GM18519 (cell line): Measurements from ENCODE around the gene MCRIP2.
"Not testable (repeated sequence)": the region's sequence is repeated elsewhere in the genome, so short reads cannot be mapped to it uniquely, and the experiment has no call there.

Experiments
- ATAC-seq: cut with Tn5 transposase; IDR thresholded peaks from one replicate; pipeline ENCODE4 v1.9.1; 2021; ENCODE audit warnings: mild to moderate bottlenecking, moderate library complexity; ENCODE audit not compliant: unreplicated experiment, low FRiP score

MCRIP2 gene

DNA sequence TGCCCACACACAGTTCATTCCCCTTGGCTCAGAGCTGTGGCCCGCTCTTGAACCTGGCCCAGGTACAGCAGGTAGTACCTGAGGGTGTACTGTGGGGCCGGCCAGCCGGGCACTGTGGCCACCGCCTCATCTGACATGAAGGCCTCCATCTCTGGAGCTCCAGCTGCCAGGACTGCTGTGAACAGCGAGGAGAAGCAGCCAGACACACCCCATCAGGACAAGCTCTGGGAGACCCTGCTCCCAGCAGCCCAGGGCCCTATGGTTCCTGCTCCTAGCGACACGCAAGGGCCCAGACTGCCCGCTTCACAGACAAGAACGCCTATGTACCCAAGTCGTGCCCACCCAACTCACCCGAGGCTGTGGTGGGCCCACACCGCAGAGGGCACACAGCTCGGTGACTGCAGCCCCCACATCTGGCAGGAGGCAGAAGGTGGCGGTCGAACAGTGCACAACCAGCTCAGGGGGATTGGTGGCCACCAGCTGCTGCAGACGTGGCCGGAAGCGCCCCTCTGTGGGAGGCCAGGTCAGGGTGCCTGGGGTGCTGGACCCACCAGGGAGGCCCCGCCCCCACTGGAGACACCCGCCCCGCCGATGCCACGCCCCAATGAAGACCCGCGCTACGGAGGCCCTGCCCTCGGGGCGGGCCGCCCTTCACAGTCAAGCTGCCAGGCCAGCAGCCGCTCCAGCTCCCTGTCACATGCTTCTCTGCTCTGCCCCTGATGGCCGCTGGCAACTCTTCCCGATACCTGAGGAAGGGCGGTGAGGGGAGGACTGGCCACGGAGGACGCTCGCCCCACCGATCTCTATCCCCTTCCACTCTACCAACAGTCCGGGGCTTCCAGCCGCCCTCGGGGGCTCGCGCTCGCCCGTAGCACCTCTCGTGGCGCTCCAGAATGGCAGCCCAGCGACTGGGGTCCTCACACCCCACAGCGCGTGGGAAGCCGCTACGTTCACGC lies 37.5 kb downstream of the MCRIP2 start:
- ATAC-seq, result no peak

- peak; percentile 24 for ATAC-seq
Measured at GRCh38 chr16:679814-680624, 38.4 kb downstream of the MCRIP2 start, which contains the start of gene STUB1. Gene STUB1 (plus strand): TSS chr16:680410. CDS start chr16:680526, 116 bp downstream.

DNA sequence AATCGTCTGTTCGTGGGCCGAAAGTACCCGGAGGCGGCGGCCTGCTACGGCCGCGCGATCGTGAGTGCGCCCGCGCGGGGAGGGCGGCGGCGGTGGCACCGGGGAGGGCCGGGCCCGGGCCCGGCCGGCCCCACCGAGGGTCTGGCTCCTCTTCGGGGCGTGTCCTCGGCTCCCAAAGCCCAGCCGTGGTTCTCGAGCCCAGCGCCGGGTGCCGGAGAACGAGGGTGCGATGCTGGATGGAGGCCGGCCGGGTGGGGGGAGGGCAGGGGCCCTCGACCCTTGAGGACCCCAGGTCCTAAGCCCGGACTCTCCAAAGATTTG lies 39.0 kb downstream of the MCRIP2 start:
- no peak for ATAC-seq

DNA sequence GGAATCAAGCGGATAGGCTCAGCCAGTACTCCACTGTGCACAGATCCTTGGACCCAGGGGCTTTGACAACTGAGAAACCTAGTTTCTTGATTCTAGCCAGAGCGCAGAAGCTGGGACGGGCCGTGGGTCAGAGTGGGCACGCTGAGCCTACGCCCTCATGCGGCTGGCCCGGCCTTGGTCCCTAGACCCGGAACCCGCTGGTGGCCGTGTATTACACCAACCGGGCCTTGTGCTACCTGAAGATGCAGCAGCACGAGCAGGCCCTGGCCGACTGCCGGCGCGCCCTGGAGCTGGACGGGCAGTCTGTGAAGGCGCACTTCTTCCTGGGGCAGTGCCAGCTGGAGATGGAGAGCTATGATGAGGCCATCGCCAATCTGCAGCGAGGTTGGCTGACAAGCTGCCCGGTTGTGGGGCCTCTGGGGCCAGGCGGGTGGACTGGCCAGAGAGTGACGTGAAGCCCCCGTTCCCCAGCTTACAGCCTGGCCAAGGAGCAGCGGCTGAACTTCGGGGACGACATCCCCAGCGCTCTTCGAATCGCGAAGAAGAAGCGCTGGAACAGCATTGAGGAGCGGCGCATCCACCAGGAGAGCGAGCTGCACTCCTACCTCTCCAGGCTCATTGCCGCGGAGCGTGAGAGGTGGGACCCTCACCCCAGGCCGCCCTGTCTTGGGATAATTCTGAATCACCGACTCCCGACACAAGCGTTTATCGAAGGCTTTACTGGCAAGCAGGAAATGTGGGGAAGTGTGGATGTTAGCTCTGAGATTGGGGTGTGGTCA lies 39.5 kb downstream of the MCRIP2 start:
- no peak for ATAC-seq

DNA sequence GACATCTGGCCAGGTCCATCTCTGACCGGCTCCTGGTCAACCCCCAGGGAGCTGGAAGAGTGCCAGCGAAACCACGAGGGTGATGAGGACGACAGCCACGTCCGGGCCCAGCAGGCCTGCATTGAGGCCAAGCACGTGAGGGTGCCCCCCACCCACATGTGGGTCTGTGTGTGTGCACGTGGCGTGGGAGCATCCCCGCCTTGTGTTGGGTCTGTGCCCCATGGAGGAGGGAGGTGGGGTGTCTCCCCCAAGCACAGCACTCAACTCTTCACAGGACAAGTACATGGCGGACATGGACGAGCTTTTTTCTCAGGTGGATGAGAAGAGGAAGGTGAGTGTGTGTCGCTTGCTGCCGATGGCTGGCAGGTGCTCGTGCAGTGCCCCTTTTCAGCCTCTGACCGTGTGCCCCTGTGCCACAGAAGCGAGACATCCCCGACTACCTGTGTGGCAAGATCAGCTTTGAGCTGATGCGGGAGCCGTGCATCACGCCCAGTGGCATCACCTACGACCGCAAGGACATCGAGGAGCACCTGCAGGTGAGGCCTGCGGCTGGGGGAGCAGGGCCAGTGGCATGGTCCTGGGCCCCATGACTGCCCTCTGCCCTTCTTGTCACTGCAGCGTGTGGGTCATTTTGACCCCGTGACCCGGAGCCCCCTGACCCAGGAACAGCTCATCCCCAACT lies 40.3 kb downstream of the MCRIP2 start:
- no peak for ATAC-seq

GRCh38 chr16:682493-683395 lies 41.1 kb downstream of the MCRIP2 start:
- no peak for ATAC-seq

GRCh38 chr16:683396-684070 lies 41.9 kb downstream of the MCRIP2 start:
- no peak for ATAC-seq

- peak; percentile 55 for ATAC-seq
Measured at GRCh38 chr16:684071-684794, 42.6 kb downstream of the MCRIP2 start, which contains the start of gene JMJD8. Gene JMJD8 (minus strand): TSS chr16:684334. CDS start chr16:684319, 15 bp downstream.

DNA sequence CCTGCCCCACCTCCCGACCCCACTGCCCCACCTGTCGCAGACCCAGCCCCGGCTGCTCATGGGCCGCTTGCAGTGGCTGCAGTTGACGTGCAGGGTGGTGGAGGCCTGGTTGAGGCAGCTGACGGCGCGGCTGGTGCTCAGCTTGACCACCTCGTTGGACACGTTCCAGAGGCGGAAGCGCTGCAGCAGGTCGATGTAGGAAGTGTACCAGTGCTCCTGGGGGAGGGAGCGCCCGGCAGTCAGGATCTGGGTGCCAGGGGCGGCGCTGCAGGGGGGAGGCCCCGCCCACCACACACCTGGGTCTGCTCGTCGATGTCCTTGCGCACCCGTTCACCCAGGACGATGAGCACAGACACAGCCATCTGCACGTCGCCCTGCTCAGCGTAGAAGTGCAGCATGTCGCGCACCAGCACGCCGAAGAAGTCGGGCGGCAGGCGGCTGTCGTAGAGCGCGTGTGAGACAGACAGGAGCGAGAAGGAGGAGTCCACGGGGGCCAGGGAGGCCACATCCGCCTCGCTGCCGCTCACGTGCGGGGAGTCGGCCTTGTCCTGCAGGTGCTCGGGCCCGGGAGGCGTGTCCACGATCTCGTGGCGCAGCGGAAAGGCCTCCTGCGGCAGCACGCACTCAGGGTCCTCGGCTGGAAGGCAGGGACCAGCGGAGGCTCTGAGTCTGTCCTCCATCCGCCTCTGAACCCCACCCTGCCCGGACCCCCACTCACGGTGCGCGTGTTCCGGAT lies 43.5 kb downstream of the MCRIP2 start:
- ATAC-seq, result no peak

- no peak for ATAC-seq
Measured at GRCh38 chr16:685967-686366, 44.3 kb downstream of the MCRIP2 start.

- ATAC-seq, result no peak
Measured at GRCh38 chr16:686459-687260, 45.0 kb downstream of the MCRIP2 start.

DNA sequence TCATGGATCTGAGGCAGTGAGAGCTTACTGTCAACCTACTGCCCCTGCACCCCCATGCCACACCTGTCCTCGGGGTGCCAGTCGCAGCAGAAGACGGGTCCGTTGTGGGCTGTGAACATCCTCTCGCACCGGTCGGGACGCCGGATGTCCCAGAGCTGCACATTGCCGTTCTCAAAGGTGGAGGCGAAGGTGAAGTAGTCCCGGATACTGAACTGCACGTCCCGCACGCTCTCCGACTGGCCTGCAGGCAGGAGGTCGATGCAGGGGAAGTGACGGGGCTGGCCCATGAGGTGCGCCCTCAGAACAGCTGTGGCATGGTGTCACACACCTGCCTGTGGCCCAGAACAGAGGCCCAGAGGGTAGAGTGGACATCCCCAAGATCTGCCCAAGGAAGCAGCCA lies 45.9 kb downstream of the MCRIP2 start:
- ATAC-seq, result no peak

DNA sequence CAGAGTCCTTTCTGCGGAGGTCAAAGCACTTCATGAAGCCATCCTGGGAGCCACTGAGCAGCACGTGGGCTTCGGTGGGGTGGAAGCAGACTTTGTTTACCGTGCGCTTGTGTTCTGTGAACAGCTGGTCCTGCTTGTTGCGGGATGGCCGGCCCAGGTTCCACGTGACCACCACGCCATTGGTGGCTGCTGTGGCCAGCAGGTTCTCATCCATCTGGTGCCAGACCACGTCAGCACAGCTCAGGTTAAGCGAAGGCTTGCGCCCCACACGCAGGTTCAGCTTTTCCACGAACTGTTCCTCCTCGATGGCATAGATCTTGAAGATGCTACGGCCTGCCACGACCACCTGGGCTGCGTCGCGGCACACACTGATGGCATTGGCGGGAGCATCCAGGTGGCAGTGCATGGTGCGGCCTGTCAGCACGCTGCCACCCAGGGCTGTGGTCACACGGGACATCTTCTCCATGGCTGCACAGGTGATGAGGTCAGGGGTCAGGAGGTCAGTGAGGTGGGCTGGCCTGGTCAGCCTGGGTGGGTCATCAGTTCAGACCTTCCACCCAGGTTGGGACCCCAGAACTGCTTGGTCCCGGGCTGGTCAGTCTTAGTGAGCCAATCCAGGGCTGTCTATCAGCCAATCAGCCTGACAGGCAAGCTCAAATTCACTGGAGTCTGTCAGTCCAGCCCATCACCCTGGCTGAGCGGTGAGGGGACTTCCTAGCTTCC lies 47.7 kb downstream of the MCRIP2 start:
- no peak for ATAC-seq

- not testable (repeated sequence) for ATAC-seq
Measured at GRCh38 chr16:691242-691641, 49.6 kb downstream of the MCRIP2 start.

GRCh38 chr16:692356-693108 lies 50.9 kb downstream of the MCRIP2 start:
- ATAC-seq, result no peak
